ENCODE measurements around the gene YEATS2. TPM values are rescaled to one million over a fixed set of nuclear protein-coding genes. Genes with fewer than 3 reads are reported as not detected.

YEATS2 gene
- total and polyA plus RNA-seq, 2 experiments from 2014 or later = 15.2 to 72.8 TPM

DNA sequence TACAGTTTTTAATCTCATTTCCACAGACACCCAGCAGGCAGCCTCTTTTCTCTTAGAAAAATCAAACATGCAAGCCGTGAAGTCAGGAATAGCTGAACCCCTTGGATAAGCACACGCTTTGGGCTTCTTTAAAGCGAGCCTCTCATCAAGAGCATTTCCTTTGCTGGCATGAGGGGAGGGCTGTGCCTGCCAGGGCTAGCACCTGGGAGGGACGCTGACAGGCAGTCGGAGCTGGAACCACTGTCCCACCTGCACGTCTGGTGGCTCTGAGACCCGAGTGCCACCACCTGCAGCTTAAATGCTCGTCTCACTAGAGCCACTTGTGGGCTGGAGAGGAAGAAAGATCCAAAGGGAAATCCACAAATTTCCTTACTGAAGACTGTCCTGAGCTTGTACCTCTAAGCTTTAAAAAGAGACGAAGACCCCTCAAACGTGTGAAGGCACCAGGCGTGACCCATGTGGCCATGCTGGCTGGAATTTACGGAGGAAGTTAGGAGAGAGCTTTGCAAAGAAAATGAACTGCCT is 118.4 kb downstream of the YEATS2 start:
- H3K9me2 ChIP-seq (ENCODE audit: insufficient read depth) = no peaks in the 10 kb centered on the region
- no peak for ATAC-seq
- TF ChIP-seq POLR2AphosphoS5 (IDR thresholded peaks at IDR 0.05; ENCODE audit: low read depth) = 0 out of 2 replicates have a peak, but pooled peaks have one; percentile 10
- no peak for TF ChIP-seq CREB1 (CRISPR knock-in tag; IDR thresholded peaks at IDR 0.05; ENCODE audit: low read depth)
- no peaks in the 10 kb centered on the region for H3K9me3 Mint-ChIP-seq
- no peak overlapping the region for H3K4me3 Mint-ChIP-seq
- H3K4me3 ChIP-seq = no peak overlapping the region
- no peaks in the 10 kb centered on the region for H3K4me1 ChIP-seq (ENCODE audit: insufficient read depth)
- no peaks in the 10 kb centered on the region for H3K79me2 ChIP-seq (replicated peaks; ENCODE audit: insufficient read depth)
- H3K27ac Mint-ChIP-seq = no peak overlapping the region
- H3F3A ChIP-seq (replicated peaks; ENCODE audit: low read depth) = no peaks in the 10 kb centered on the region; the same call in 1 of the 2 replicates
- H3K27me3 ChIP-seq (ENCODE audit: insufficient read depth) = no peaks in the 10 kb centered on the region
- H4K20me1 ChIP-seq (replicated peaks; ENCODE audit: insufficient read depth) = no peaks in the 10 kb centered on the region; the same call in none of the 2 replicates
- peaks cover 5% of the 10 kb centered on the region for H3K36me3 ChIP-seq (ENCODE audit: insufficient read depth)
- peaks cover 33% of the 10 kb centered on the region for H3K36me3 Mint-ChIP-seq (ENCODE audit: low read depth)
- H3K27ac ChIP-seq (ENCODE audit: low read depth) = no peak overlapping the region
- H2AFZ ChIP-seq = no peak overlapping the region
- H3K4me2 ChIP-seq = no peak overlapping the region
- peaks cover 11% of the 10 kb centered on the region for H3K27me3 Mint-ChIP-seq (ENCODE audit: insufficient read depth, low read depth, poor library complexity)
- DNase-seq (ENCODE audit: low spot score) = no peak
- peaks cover 5% of the 10 kb centered on the region; the same call in 2 of the 3 replicates for H3K4me1 Mint-ChIP-seq

DNA sequence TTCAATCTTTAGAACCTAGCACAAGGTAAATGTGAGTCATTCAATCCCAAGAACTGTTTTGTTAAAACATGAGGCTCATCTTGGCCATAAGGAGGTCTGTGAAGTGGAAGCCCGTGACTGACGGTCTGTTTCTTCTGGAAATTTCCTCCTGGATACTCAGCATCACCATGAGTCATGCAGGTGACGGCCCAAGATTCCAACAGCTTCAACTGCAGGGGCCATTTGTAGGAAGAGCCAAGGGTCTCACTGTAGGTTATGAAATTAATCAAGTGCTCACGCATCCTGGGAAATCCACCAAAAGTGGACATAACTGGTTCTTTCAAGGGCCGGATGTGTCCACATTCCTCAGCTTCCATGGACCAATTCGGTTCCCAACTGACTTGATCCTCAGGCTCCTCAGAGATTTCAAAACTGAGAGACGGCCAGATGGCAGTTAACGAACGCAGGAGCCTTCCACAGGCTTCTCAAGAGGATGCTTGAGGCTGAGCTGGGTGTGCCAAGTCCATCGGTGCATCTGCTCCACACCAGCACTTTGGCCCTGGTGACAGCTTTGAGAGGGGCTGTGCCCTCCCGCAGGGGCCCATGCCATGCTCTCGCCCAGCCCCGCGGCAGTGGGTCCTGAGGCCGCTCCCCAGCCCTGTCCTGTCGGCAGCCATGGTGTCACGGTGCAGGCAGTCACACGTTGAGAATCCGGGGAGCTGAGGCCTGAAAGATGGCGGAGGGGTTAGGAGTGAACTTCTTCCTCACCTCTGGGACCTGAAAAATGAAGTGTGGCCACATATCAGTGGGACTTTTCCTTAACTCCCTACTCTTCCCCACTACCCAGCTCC is 119.3 kb downstream of the YEATS2 start:
- no peak overlapping the region for H3K4me3 Mint-ChIP-seq
- DNase-seq (ENCODE audit: low spot score) = no peak
- peaks cover 5% of the 10 kb centered on the region; the same call in 2 of the 3 replicates for H3K4me1 Mint-ChIP-seq
- no peak overlapping the region for H3K4me2 ChIP-seq
- H3K79me2 ChIP-seq (replicated peaks; ENCODE audit: insufficient read depth) = no peaks in the 10 kb centered on the region
- no peaks in the 10 kb centered on the region for H3K27me3 ChIP-seq (ENCODE audit: insufficient read depth)
- H3K36me3 Mint-ChIP-seq (ENCODE audit: low read depth) = peaks cover 24% of the 10 kb centered on the region
- peaks cover 11% of the 10 kb centered on the region for H3K27me3 Mint-ChIP-seq (ENCODE audit: insufficient read depth, low read depth, poor library complexity)
- no peaks in the 10 kb centered on the region for H3K9me3 Mint-ChIP-seq
- no peak overlapping the region for H3K27ac ChIP-seq (ENCODE audit: low read depth)
- H3K27ac Mint-ChIP-seq = no peak overlapping the region
- H4K20me1 ChIP-seq (replicated peaks; ENCODE audit: insufficient read depth) = no peaks in the 10 kb centered on the region; the same call in none of the 2 replicates
- no peaks in the 10 kb centered on the region for H3F3A ChIP-seq (replicated peaks; ENCODE audit: low read depth)
- no peak overlapping the region for H2AFZ ChIP-seq
- no peaks in the 10 kb centered on the region for H3K36me3 ChIP-seq (ENCODE audit: insufficient read depth)
- ATAC-seq = no peak
- H3K4me1 ChIP-seq (ENCODE audit: insufficient read depth) = no peaks in the 10 kb centered on the region
- no peak overlapping the region for H3K4me3 ChIP-seq
- H3K9me2 ChIP-seq (ENCODE audit: insufficient read depth) = no peaks in the 10 kb centered on the region
- TF ChIP-seq, protein P1, sequence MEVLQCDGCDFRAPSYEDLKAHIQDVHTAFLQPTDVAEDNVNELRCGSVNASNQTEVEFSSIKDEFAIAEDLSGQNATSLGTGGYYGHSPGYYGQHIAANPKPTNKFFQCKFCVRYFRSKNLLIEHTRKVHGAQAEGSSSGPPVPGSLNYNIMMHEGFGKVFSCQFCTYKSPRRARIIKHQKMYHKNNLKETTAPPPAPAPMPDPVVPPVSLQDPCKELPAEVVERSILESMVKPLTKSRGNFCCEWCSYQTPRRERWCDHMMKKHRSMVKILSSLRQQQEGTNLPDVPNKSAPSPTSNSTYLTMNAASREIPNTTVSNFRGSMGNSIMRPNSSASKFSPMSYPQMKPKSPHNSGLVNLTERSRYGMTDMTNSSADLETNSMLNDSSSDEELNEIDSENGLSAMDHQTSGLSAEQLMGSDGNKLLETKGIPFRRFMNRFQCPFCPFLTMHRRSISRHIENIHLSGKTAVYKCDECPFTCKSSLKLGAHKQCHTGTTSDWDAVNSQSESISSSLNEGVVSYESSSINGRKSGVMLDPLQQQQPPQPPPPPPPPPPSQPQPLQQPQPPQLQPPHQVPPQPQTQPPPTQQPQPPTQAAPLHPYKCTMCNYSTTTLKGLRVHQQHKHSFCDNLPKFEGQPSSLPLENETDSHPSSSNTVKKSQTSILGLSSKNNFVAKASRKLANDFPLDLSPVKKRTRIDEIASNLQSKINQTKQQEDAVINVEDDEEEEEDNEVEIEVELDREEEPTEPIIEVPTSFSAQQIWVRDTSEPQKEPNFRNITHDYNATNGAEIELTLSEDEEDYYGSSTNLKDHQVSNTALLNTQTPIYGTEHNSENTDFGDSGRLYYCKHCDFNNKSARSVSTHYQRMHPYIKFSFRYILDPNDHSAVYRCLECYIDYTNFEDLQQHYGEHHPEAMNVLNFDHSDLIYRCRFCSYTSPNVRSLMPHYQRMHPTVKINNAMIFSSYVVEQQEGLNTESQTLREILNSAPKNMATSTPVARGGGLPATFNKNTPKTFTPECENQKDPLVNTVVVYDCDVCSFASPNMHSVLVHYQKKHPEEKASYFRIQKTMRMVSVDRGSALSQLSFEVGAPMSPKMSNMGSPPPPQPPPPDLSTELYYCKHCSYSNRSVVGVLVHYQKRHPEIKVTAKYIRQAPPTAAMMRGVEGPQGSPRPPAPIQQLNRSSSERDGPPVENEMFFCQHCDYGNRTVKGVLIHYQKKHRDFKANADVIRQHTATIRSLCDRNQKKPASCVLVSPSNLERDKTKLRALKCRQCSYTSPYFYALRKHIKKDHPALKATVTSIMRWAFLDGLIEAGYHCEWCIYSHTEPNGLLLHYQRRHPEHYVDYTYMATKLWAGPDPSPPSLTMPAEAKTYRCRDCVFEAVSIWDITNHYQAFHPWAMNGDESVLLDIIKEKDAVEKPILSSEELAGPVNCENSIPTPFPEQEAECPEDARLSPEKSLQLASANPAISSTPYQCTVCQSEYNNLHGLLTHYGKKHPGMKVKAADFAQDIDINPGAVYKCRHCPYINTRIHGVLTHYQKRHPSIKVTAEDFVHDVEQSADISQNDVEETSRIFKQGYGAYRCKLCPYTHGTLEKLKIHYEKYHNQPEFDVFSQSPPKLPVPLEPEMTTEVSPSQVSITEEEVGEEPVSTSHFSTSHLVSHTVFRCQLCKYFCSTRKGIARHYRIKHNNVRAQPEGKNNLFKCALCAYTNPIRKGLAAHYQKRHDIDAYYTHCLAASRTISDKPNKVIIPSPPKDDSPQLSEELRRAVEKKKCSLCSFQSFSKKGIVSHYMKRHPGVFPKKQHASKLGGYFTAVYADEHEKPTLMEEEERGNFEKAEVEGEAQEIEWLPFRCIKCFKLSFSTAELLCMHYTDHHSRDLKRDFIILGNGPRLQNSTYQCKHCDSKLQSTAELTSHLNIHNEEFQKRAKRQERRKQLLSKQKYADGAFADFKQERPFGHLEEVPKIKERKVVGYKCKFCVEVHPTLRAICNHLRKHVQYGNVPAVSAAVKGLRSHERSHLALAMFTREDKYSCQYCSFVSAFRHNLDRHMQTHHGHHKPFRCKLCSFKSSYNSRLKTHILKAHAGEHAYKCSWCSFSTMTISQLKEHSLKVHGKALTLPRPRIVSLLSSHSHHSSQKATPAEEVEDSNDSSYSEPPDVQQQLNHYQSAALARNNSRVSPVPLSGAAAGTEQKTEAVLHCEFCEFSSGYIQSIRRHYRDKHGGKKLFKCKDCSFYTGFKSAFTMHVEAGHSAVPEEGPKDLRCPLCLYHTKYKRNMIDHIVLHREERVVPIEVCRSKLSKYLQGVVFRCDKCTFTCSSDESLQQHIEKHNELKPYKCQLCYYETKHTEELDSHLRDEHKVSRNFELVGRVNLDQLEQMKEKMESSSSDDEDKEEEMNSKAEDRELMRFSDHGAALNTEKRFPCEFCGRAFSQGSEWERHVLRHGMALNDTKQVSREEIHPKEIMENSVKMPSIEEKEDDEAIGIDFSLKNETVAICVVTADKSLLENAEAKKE (CRISPR knock-in tag; IDR thresholded peaks at IDR 0.05) = no peak
- TF ChIP-seq JUNB (IDR thresholded peaks at IDR 0.05; ENCODE audit: unreplicated experiment) = no peak
- TF ChIP-seq NANOG (IDR thresholded peaks at IDR 0.05; ENCODE audit: borderline replicate concordance) = no peak
- TF ChIP-seq, protein P2, sequence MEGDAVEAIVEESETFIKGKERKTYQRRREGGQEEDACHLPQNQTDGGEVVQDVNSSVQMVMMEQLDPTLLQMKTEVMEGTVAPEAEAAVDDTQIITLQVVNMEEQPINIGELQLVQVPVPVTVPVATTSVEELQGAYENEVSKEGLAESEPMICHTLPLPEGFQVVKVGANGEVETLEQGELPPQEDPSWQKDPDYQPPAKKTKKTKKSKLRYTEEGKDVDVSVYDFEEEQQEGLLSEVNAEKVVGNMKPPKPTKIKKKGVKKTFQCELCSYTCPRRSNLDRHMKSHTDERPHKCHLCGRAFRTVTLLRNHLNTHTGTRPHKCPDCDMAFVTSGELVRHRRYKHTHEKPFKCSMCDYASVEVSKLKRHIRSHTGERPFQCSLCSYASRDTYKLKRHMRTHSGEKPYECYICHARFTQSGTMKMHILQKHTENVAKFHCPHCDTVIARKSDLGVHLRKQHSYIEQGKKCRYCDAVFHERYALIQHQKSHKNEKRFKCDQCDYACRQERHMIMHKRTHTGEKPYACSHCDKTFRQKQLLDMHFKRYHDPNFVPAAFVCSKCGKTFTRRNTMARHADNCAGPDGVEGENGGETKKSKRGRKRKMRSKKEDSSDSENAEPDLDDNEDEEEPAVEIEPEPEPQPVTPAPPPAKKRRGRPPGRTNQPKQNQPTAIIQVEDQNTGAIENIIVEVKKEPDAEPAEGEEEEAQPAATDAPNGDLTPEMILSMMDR (conservative IDR thresholded peaks at IDR 0.05; ENCODE audit: low read depth in 2 of 2) = no peak
- TF ChIP-seq ZNF114 (CRISPR knock-in tag; IDR thresholded peaks at IDR 0.05) = no peak
- no peak for TF ChIP-seq STAT1 (IDR thresholded peaks at IDR 0.05; ENCODE audit: unreplicated experiment)
- no peak for TF ChIP-seq POLR2AphosphoS5 (IDR thresholded peaks at IDR 0.05; ENCODE audit: low read depth)
- TF ChIP-seq, protein P3, sequence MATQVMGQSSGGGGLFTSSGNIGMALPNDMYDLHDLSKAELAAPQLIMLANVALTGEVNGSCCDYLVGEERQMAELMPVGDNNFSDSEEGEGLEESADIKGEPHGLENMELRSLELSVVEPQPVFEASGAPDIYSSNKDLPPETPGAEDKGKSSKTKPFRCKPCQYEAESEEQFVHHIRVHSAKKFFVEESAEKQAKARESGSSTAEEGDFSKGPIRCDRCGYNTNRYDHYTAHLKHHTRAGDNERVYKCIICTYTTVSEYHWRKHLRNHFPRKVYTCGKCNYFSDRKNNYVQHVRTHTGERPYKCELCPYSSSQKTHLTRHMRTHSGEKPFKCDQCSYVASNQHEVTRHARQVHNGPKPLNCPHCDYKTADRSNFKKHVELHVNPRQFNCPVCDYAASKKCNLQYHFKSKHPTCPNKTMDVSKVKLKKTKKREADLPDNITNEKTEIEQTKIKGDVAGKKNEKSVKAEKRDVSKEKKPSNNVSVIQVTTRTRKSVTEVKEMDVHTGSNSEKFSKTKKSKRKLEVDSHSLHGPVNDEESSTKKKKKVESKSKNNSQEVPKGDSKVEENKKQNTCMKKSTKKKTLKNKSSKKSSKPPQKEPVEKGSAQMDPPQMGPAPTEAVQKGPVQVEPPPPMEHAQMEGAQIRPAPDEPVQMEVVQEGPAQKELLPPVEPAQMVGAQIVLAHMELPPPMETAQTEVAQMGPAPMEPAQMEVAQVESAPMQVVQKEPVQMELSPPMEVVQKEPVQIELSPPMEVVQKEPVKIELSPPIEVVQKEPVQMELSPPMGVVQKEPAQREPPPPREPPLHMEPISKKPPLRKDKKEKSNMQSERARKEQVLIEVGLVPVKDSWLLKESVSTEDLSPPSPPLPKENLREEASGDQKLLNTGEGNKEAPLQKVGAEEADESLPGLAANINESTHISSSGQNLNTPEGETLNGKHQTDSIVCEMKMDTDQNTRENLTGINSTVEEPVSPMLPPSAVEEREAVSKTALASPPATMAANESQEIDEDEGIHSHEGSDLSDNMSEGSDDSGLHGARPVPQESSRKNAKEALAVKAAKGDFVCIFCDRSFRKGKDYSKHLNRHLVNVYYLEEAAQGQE (IDR thresholded peaks at IDR 0.05; ENCODE audit: unreplicated experiment) = no peak

All from GM23338 (cell line).